HG02973 (cell line): ENCODE data around the gene TSPYL2.

Experiments
- ATAC-seq: cut with Tn5 transposase; IDR thresholded peaks from one replicate; pipeline ENCODE4 v1.9.1; 2021; ENCODE audit warnings: moderate library complexity; ENCODE audit not compliant: unreplicated experiment

Gene TSPYL2

GRCh38 chrX:53116101-53116500, 33.9 kb downstream of the TSPYL2 start:
- no peak for ATAC-seq

GRCh38 chrX:53122013-53122412, 39.8 kb downstream of the TSPYL2 start:
- no peak for ATAC-seq

GRCh38 chrX:53125506-53125905, 43.3 kb downstream of the TSPYL2 start:
- ATAC-seq: no peak

- no peak for ATAC-seq
Observed at GRCh38 chrX:53126377-53126776, 44.2 kb downstream of the TSPYL2 start.

GRCh38 chrX:53128097-53128749, 46.1 kb downstream of the TSPYL2 start:
- no peak for ATAC-seq

GRCh38 chrX:53133400-53133799, 51.2 kb downstream of the TSPYL2 start:
- no peak for ATAC-seq

GRCh38 chrX:53135581-53135980, 53.4 kb downstream of the TSPYL2 start:
- ATAC-seq: no peak
